Nephron (organoid): ENCODE results near the gene AHCY.
A peak's percentile ranks its signal among the peaks of the same experiment; 100 is the strongest.

Experiments used
- H3K27ac Mint-ChIP-seq, 3 experiments: 2 replicates each; pipeline ENCODE4 v1.8.0; 2020; ENCODE audit warnings: mixed read lengths in 3 of 3, mild to moderate bottlenecking in 2 of 3, moderate library complexity in 1 of 3
- H3K27me3 Mint-ChIP-seq: 2 replicates; pipeline ENCODE4 v1.8.0; 2021; ENCODE audit warnings: low read depth, mild to moderate bottlenecking, moderate library complexity, mixed read lengths
- H3K36me3 Mint-ChIP-seq: 2 replicates; pipeline ENCODE4 v1.8.0; 2020; ENCODE audit warnings: low read depth, mixed read lengths
- H3K4me1 Mint-ChIP-seq: 2 replicates; pipeline ENCODE4 v1.8.0; 2020; ENCODE audit warnings: mixed read lengths
- H3K4me3 Mint-ChIP-seq, 3 experiments: 2 replicates each; pipeline ENCODE4 v1.8.0; 2020; ENCODE audit warnings: mild to moderate bottlenecking in 3 of 3, mixed read lengths in 3 of 3, moderate library complexity in 2 of 3
- H3K9me3 Mint-ChIP-seq: 2 replicates; pipeline ENCODE4 v1.8.0; 2020; ENCODE audit warnings: mixed read lengths
- CTCF ChIP-seq, 3 experiments: fragments of 200-600 bp; sonication (generic); IDR thresholded peaks; one replicate each; pipeline ENCODE4 v1.5.0; 2021; ENCODE audit warnings: antibody characterized with exemption in 3 of 3; ENCODE audit not compliant: unreplicated experiment in 3 of 3

The AHCY gene

DNA sequence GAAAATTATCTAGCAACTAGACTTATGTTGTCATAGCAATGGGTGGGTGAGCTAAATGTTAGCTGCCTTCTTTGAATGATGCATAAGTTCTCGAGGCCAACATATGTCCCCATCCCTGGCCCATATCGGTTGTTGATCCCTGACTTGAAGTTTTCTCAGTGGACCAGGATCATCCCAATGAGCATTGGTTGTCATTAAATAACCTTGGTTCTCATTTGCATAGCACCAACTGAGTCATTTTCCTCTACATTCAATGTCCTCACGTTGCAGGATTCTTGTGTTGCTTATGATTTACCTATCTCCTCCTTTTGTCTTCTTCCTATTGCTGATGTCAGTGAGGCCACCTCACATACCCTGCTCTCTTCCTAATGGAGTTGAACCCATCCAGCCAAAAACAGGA is 12.1 kb upstream of the AHCY start:
- TF ChIP-seq CTCF (IDR thresholded peaks at IDR 0.05; ENCODE audit: unreplicated experiment in 3 of 3): no peak
- Mint-ChIP-seq H3K27me3 (peaks cover 25% of the 10 kb centered on the region), H3K9me3 (no peaks in the 10 kb centered on the region), H3K4me1 (peaks cover 6% of the 10 kb centered on the region), H3K4me3 (no peak overlapping the region), H3K27ac (no peak overlapping the region), H3K36me3 (no peaks in the 10 kb centered on the region)

- H3K27ac Mint-ChIP-seq: peak overlapping the region in 2 of 3 experiments; percentile 30 to 51
- H3K9me3 Mint-ChIP-seq: no peaks in the 10 kb centered on the region
- H3K36me3 Mint-ChIP-seq: no peaks in the 10 kb centered on the region
- peaks cover 29% of the 10 kb centered on the region for H3K27me3 Mint-ChIP-seq
- peaks cover 6% of the 10 kb centered on the region for H3K4me1 Mint-ChIP-seq
- peak; percentile 100 for TF ChIP-seq CTCF (IDR thresholded peaks at IDR 0.05; ENCODE audit: unreplicated experiment in 3 of 3)
- H3K4me3 Mint-ChIP-seq: peak overlapping the region; percentile 70 to 75 (median 73)
Measured at GRCh38 chr20:34312544-34313217, 9.5 kb upstream of the AHCY start.

GRCh38 chr20:34312024-34312460 is 8.9 kb upstream of the AHCY start:
- Mint-ChIP-seq H3K4me1 (peaks cover 6% of the 10 kb centered on the region), H3K27ac (no peak overlapping the region), H3K9me3 (no peaks in the 10 kb centered on the region), H3K27me3 (peaks cover 29% of the 10 kb centered on the region), H3K4me3 (peak overlapping the region; percentile 73 to 75 (median 75)), H3K36me3 (no peaks in the 10 kb centered on the region)
- TF ChIP-seq CTCF (IDR thresholded peaks at IDR 0.05; ENCODE audit: unreplicated experiment in 3 of 3): no peak

GRCh38 chr20:34311118-34312023 is 8.2 kb upstream of the AHCY start:
- peak overlapping the region; percentile 73 to 75 (median 75) for H3K4me3 Mint-ChIP-seq
- no peak overlapping the region for H3K27ac Mint-ChIP-seq
- peaks cover 6% of the 10 kb centered on the region for H3K4me1 Mint-ChIP-seq
- TF ChIP-seq CTCF (IDR thresholded peaks at IDR 0.05; ENCODE audit: unreplicated experiment in 3 of 3): peak in 1 of 3 experiments; percentile 11
- peaks cover 29% of the 10 kb centered on the region for H3K27me3 Mint-ChIP-seq
- no peaks in the 10 kb centered on the region for H3K36me3 Mint-ChIP-seq
- no peaks in the 10 kb centered on the region for H3K9me3 Mint-ChIP-seq

- peak overlapping the region; percentile 26 to 65 (median 50) for H3K4me3 Mint-ChIP-seq
- H3K9me3 Mint-ChIP-seq: no peaks in the 10 kb centered on the region
Measured at GRCh38 chr20:34310481-34311117, 7.4 kb upstream of the AHCY start.

More at GRCh38 chr20:34310481-34311117, 7.4 kb upstream of the AHCY start:
- Mint-ChIP-seq H3K36me3 (no peaks in the 10 kb centered on the region), H3K4me1 (peaks cover 6% of the 10 kb centered on the region), H3K27me3 (peaks cover 29% of the 10 kb centered on the region), H3K27ac (peak overlapping the region in 2 of 3 experiments; percentile 52 to 84)
- TF ChIP-seq CTCF (IDR thresholded peaks at IDR 0.05; ENCODE audit: unreplicated experiment in 3 of 3): no peak
